ENCODE measurements around the gene AUTS2.

DNA sequence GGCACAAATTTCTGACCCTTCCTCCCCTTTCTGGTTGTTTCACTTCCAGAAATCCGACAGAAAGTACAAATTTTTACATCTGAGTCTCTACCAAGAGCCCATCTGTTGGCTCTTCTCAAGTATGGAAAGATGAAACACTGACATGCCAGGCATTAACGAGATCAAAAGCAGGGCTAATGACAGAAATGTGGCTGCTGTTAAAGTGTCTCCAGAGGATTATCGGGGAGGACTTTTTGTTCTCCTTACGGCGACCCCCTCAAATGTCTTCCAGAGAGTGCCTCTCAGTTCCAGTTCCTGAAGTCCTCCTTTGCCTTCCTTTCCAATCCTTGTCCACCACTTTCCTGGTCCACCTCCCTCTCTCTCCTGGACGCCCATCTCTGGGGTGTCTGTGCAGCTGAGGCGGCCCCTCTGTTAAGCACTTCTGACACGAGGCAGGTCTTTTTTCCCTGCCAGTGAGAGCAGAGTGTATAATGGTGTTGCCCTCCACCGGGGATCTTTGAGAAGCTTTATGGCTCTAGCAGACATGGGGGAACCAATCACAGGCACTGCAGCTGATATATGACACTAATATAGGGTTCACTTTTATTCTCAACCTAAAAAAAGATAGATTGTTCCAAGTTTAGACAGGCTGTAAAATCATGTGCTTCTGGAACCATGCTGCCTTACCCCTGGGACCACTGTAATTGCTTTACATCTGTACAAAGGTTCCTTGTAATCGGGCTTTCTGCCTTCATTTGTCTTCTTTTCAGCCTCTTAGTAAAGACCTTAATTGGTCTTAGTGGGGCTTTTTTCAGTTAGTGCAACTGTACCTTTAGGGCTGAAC lies 757.1 kb downstream of the AUTS2 start:
- TF ChIP-seq CBFB (IDR thresholded peaks at IDR 0.05; ENCODE audit: low read depth): no peak
- no peak for TF ChIP-seq NFIC (IDR thresholded peaks at IDR 0.05; ENCODE audit: low read depth, low read length)
- TF ChIP-seq EZH2 (IDR thresholded peaks at IDR 0.05; ENCODE audit: borderline replicate concordance, control insufficient read depth, low read depth, low read length): no peak
- no peak for TF ChIP-seq NBN (IDR thresholded peaks at IDR 0.05)
- no peak for TF ChIP-seq SMARCA5 (IDR thresholded peaks at IDR 0.05)
- no peak for TF ChIP-seq POLR2AphosphoS5 (IDR thresholded peaks at IDR 0.05; ENCODE audit: low read length)
- TF ChIP-seq IKZF1 (conservative IDR thresholded peaks at IDR 0.05): no peak
- TF ChIP-seq, protein P1, sequence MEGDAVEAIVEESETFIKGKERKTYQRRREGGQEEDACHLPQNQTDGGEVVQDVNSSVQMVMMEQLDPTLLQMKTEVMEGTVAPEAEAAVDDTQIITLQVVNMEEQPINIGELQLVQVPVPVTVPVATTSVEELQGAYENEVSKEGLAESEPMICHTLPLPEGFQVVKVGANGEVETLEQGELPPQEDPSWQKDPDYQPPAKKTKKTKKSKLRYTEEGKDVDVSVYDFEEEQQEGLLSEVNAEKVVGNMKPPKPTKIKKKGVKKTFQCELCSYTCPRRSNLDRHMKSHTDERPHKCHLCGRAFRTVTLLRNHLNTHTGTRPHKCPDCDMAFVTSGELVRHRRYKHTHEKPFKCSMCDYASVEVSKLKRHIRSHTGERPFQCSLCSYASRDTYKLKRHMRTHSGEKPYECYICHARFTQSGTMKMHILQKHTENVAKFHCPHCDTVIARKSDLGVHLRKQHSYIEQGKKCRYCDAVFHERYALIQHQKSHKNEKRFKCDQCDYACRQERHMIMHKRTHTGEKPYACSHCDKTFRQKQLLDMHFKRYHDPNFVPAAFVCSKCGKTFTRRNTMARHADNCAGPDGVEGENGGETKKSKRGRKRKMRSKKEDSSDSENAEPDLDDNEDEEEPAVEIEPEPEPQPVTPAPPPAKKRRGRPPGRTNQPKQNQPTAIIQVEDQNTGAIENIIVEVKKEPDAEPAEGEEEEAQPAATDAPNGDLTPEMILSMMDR (IDR thresholded peaks at IDR 0.05 in 2 of 3, conservative IDR thresholded peaks at IDR 0.05 in 1 of 3; ENCODE audit: control insufficient read depth in 2 of 3, extremely low read depth in 1 of 3, insufficient read depth in 1 of 3, low read depth in 3 of 3, low read length in 3 of 3): no peak
- TF ChIP-seq SIN3A (IDR thresholded peaks at IDR 0.05; ENCODE audit: low read depth, low read length): no peak
- TF ChIP-seq NR2C2 (IDR thresholded peaks at IDR 0.05; ENCODE audit: borderline replicate concordance, control insufficient read depth, insufficient read length, low read depth): no peak
- TF ChIP-seq POLR2A (IDR thresholded peaks at IDR 0.05; ENCODE audit: low read depth, low read length): no peak

Measured in GM12878 (cell line).